Osteoblast (primary cell): ENCODE results near the gene PLA2G12A. TPM values are rescaled to one million over a fixed set of nuclear protein-coding genes. Genes with fewer than 3 reads are reported as not detected.

Experiments used
- DNase-seq: peaks from one replicate; pipeline ENCODE4 v3.0.0; 2011; ENCODE audit warnings: low spot score, mixed read lengths; ENCODE audit not compliant: insufficient read length; ENCODE audit errors: missing footprints
- H2AFZ ChIP-seq: 2 replicates; pipeline ENCODE4 v1.6.0; 2011; ENCODE audit warnings: mild to moderate bottlenecking, low read length
- H3K27ac ChIP-seq: 2 replicates; pipeline ENCODE4 v1.5.1; 2011; ENCODE audit warnings: mild to moderate bottlenecking, low read depth, low read length, moderate library complexity
- H3K27me3 ChIP-seq: 2 replicates; pipeline ENCODE4 v1.6.0; 2012; ENCODE audit warnings: mild to moderate bottlenecking, control low read depth, inconsistent platforms, low read length, moderate library complexity; ENCODE audit not compliant: insufficient read depth
- H3K36me3 ChIP-seq: 2 replicates; pipeline ENCODE4 v1.5.1; 2011; ENCODE audit warnings: mild to moderate bottlenecking, low read length, control low read depth, moderate library complexity; ENCODE audit not compliant: insufficient read depth
- H3K4me1 ChIP-seq: 2 replicates; pipeline ENCODE4 v1.5.1; 2011; ENCODE audit warnings: mild to moderate bottlenecking, low read length, control low read depth, moderate library complexity; ENCODE audit not compliant: insufficient read depth
- H3K4me2 ChIP-seq: 2 replicates; pipeline ENCODE4 v1.6.0; 2011; ENCODE audit warnings: mild to moderate bottlenecking, low read length; ENCODE audit not compliant: insufficient read depth
- H3K4me3 ChIP-seq: fragments of 200-600 bp; sonication (generic); 3 replicates; pipeline ENCODE4 v1.5.1; 2012; ENCODE audit warnings: mild to moderate bottlenecking, low read length, inconsistent platforms; ENCODE audit not compliant: insufficient read depth
- H3K79me2 ChIP-seq: 2 replicates; pipeline ENCODE4 v1.6.0; 2012; ENCODE audit warnings: mild to moderate bottlenecking, low read length, control low read depth, inconsistent platforms; ENCODE audit not compliant: insufficient read depth
- H3K9me3 ChIP-seq: 2 replicates; pipeline ENCODE4 v1.5.1; 2011; ENCODE audit warnings: low read depth, low read length, control low read depth
- H4K20me1 ChIP-seq: 2 replicates; pipeline ENCODE4 v1.6.0; 2012; ENCODE audit warnings: mild to moderate bottlenecking, low read length, control low read depth; ENCODE audit not compliant: insufficient read depth
- total RNA-seq: library from RNA; depleted of rRNA; stranded (reverse); fragments of >200 nt; gene quantifications from 2 replicates; pipeline ENCODE4 v1.2.3, GENCODE V29; 2012
- TF ChIP-seq, protein P1 (sequence below): IDR thresholded peaks from 2 replicates; pipeline ENCODE4 v1.5.1; 2011; ENCODE audit warnings: mild to moderate bottlenecking, low read depth, low read length, moderate library complexity; ENCODE audit errors: extremely low read depth

The PLA2G12A gene
- 16.3 and 17.1 TPM in 2 replicates for total RNA-seq

GRCh38 chr4:109729718-109730618 lies at the start of gene PLA2G12A:
Gene PLA2G12A, minus strand, starts transcription at chr4:109730070. Its CDS starts 261 bp downstream, at chr4:109729809.
- DNase-seq: peak; percentile 98
- peaks cover 16% of the 10 kb centered on the region for H3K4me1 ChIP-seq
- H3K36me3 ChIP-seq: no peaks in the 10 kb centered on the region
- peaks cover 9% of the 10 kb centered on the region for H4K20me1 ChIP-seq
- H3K9me3 ChIP-seq: no peaks in the 10 kb centered on the region
- H3K27ac ChIP-seq: peak within 1 kb of the TSS; percentile 67
- TF ChIP-seq, protein P1, sequence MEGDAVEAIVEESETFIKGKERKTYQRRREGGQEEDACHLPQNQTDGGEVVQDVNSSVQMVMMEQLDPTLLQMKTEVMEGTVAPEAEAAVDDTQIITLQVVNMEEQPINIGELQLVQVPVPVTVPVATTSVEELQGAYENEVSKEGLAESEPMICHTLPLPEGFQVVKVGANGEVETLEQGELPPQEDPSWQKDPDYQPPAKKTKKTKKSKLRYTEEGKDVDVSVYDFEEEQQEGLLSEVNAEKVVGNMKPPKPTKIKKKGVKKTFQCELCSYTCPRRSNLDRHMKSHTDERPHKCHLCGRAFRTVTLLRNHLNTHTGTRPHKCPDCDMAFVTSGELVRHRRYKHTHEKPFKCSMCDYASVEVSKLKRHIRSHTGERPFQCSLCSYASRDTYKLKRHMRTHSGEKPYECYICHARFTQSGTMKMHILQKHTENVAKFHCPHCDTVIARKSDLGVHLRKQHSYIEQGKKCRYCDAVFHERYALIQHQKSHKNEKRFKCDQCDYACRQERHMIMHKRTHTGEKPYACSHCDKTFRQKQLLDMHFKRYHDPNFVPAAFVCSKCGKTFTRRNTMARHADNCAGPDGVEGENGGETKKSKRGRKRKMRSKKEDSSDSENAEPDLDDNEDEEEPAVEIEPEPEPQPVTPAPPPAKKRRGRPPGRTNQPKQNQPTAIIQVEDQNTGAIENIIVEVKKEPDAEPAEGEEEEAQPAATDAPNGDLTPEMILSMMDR: no peak
- H3K79me2 ChIP-seq: peaks cover 10% of the 10 kb centered on the region
- no peaks in the 10 kb centered on the region for H3K27me3 ChIP-seq
- H3K4me2 ChIP-seq: peak within 1 kb of the TSS; percentile 98
- peak within 1 kb of the TSS; percentile 95 for H2AFZ ChIP-seq
- peak within 1 kb of the TSS; percentile 78 for H3K4me3 ChIP-seq

GRCh38 chr4:109764789-109765402 lies 35.0 kb upstream of the PLA2G12A start:
- Histone ChIP-seq H3K4me3 (no peak overlapping the region), H3K4me2 (no peak overlapping the region), H3K27ac (no peak overlapping the region), H3K27me3 (no peaks in the 10 kb centered on the region), H3K79me2 (no peaks in the 10 kb centered on the region), H2AFZ (no peak overlapping the region), H3K4me1 (no peaks in the 10 kb centered on the region), H3K36me3 (no peaks in the 10 kb centered on the region), H4K20me1 (no peaks in the 10 kb centered on the region), H3K9me3 (no peaks in the 10 kb centered on the region)
- TF ChIP-seq, protein P1: no peak
- DNase-seq: no peak

DNA sequence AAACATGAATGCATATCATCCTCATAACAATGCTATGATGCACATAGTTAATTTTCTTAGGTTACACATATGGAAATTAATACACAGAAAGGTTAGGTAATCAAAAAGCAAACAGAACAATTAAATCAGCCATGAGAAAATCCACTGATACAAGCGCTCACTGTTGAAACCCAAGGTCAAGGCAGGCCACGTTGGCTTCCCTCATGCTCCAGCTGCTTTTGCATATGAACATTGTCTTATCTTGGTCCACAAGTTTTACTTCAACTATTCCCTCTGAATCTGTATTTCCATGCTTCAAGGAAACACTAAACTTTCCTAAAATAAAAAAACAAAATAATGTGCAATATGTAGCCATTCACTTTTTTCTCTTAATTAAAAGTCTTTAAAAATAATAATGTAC lies 34.5 kb upstream of the PLA2G12A start:
- Histone ChIP-seq H3K4me1 (no peaks in the 10 kb centered on the region), H3K27ac (no peak overlapping the region), H3K9me3 (no peaks in the 10 kb centered on the region), H3K4me2 (no peak overlapping the region), H3K4me3 (no peak overlapping the region), H3K79me2 (no peaks in the 10 kb centered on the region), H3K36me3 (no peaks in the 10 kb centered on the region), H2AFZ (no peak overlapping the region), H3K27me3 (no peaks in the 10 kb centered on the region), H4K20me1 (no peaks in the 10 kb centered on the region)
- DNase-seq: no peak
- TF ChIP-seq, protein P1: no peak

GRCh38 chr4:109760682-109761081 lies 30.8 kb upstream of the PLA2G12A start:
- Histone ChIP-seq H3K4me1 (no peaks in the 10 kb centered on the region), H3K4me3 (no peak overlapping the region), H3K4me2 (no peak overlapping the region), H3K27ac (no peak overlapping the region), H2AFZ (no peak overlapping the region), H3K36me3 (no peaks in the 10 kb centered on the region), H3K79me2 (no peaks in the 10 kb centered on the region), H4K20me1 (no peaks in the 10 kb centered on the region), H3K27me3 (no peaks in the 10 kb centered on the region), H3K9me3 (no peaks in the 10 kb centered on the region)
- TF ChIP-seq, protein P1: no peak
- no peak for DNase-seq
